Neural progenitor cell (in vitro differentiated cells): ENCODE results near the gene NT5DC1. TPM values are rescaled to one million over a fixed set of nuclear protein-coding genes. Genes with fewer than 3 reads are reported as not detected.

Experiments
- DNase-seq: peaks from one replicate; pipeline ENCODE4 v3.0.0-alpha.2; 2016; ENCODE audit warnings: low spot score
- H2AFZ ChIP-seq: fragments of 200-600 bp; sonication (generic); replicated peaks from 2 replicates; pipeline ENCODE4 v1.6.1; 2016; ENCODE audit warnings: antibody characterized with exemption
- H3F3A ChIP-seq: fragments of 200-600 bp; sonication (generic); 2 replicates; pipeline ENCODE4 v1.6.1; 2016; ENCODE audit warnings: antibody characterized with exemption, low read depth
- H3K27ac ChIP-seq: fragments of 200-600 bp; sonication (generic); 2 replicates; pipeline ENCODE4 v1.5.1; 2016; ENCODE audit warnings: mild to moderate bottlenecking
- H3K27me3 ChIP-seq: fragments of 200-600 bp; sonication (generic); 2 replicates; pipeline ENCODE4 v1.6.1; 2016; ENCODE audit warnings: mild to moderate bottlenecking, moderate library complexity
- H3K36me3 ChIP-seq: fragments of 200-600 bp; sonication (generic); 2 replicates; pipeline ENCODE4 v1.5.1; 2016
- H3K4me1 ChIP-seq: fragments of 200-600 bp; sonication (generic); 2 replicates; pipeline ENCODE4 v1.6.1; 2016; ENCODE audit warnings: mixed run types
- H3K4me2 ChIP-seq: fragments of 200-600 bp; sonication (generic); 2 replicates; pipeline ENCODE4 v1.6.1; 2016
- H3K4me3 ChIP-seq: fragments of 200-600 bp; sonication (generic); 2 replicates; pipeline ENCODE4 v1.5.1; 2016
- H3K79me2 ChIP-seq: fragments of 200-600 bp; sonication (generic); 2 replicates; pipeline ENCODE4 v1.6.1; 2016; ENCODE audit warnings: low read depth
- H3K9ac ChIP-seq: fragments of 200-600 bp; sonication (generic); 2 replicates; pipeline ENCODE4 v1.6.1; 2016
- H3K9me3 ChIP-seq: fragments of 200-600 bp; sonication (generic); 2 replicates; pipeline ENCODE4 v1.5.1; 2016; ENCODE audit warnings: low read depth
- H4K20me1 ChIP-seq: fragments of 200-600 bp; sonication (generic); 2 replicates; pipeline ENCODE4 v1.6.1; 2016; ENCODE audit warnings: low read depth
- H3K27ac Mint-ChIP-seq: 3 replicates; pipeline ENCODE4 v1.8.0; 2021; ENCODE audit warnings: mixed read lengths
- H3K27me3 Mint-ChIP-seq: 2 replicates; pipeline ENCODE4 v1.8.0; 2022; ENCODE audit warnings: low read depth, mild to moderate bottlenecking, inconsistent platforms, moderate library complexity, mixed read lengths; ENCODE audit not compliant: insufficient read depth
- H3K36me3 Mint-ChIP-seq: 3 replicates; pipeline ENCODE4 v1.8.0; 2021; ENCODE audit warnings: mixed read lengths
- H3K4me1 Mint-ChIP-seq: 3 replicates; pipeline ENCODE4 v1.8.0; 2021; ENCODE audit warnings: mixed read lengths
- H3K4me3 Mint-ChIP-seq: 3 replicates; pipeline ENCODE4 v1.8.0; 2021; ENCODE audit warnings: mild to moderate bottlenecking, moderate library complexity, mixed read lengths
- H3K9me3 Mint-ChIP-seq: 3 replicates; pipeline ENCODE4 v1.8.0; 2020; ENCODE audit warnings: mixed read lengths
- CTCF ChIP-seq: fragments of 200-600 bp; sonication (generic); IDR thresholded peaks from 2 replicates; pipeline ENCODE4 v1.5.1; 2017; ENCODE audit warnings: antibody characterized with exemption, mild to moderate bottlenecking
- EZH2 ChIP-seq: fragments of 200-600 bp; sonication (generic); IDR thresholded peaks from 2 replicates; pipeline ENCODE4 v1.6.1; 2017; ENCODE audit warnings: antibody characterized with exemption, mild to moderate bottlenecking, moderate library complexity
- EZH2phosphoT487 ChIP-seq: fragments of 200-600 bp; sonication (generic); IDR thresholded peaks from 2 replicates; pipeline ENCODE4 v1.6.1; 2017; ENCODE audit warnings: antibody characterized with exemption
- total RNA-seq: library from RNA; depleted of rRNA; stranded (reverse); fragments of >200 nt; gene quantifications from 2 replicates; pipeline ENCODE4 v1.2.3, GENCODE V29; 2015; ENCODE audit warnings: low replicate concordance

Gene NT5DC1
- total RNA-seq, 1 donor from 2014 or later = 19.3 TPM

GRCh38 chr6:116218172-116218633, 117.5 kb downstream of the NT5DC1 start:
- no peak overlapping the region for H3K4me3 Mint-ChIP-seq
- H3F3A ChIP-seq = peaks cover 11% of the 10 kb centered on the region
- no peaks in the 10 kb centered on the region for H4K20me1 ChIP-seq
- H3K4me3 ChIP-seq = no peak overlapping the region
- no peaks in the 10 kb centered on the region for H3K9me3 ChIP-seq
- no peaks in the 10 kb centered on the region for H3K79me2 ChIP-seq
- no peak overlapping the region for H2AFZ ChIP-seq
- no peak overlapping the region for H3K27ac ChIP-seq
- H3K9me3 Mint-ChIP-seq = no peaks in the 10 kb centered on the region
- H3K4me1 ChIP-seq = no peaks in the 10 kb centered on the region
- peaks cover 2% of the 10 kb centered on the region for H3K27me3 Mint-ChIP-seq
- no peaks in the 10 kb centered on the region for H3K36me3 Mint-ChIP-seq
- H3K27me3 ChIP-seq = no peaks in the 10 kb centered on the region
- no peak for DNase-seq
- H3K4me1 Mint-ChIP-seq = peaks cover 1% of the 10 kb centered on the region
- no peak for TF ChIP-seq EZH2
- TF ChIP-seq CTCF = peak; percentile 65
- no peak overlapping the region for H3K4me2 ChIP-seq
- no peak overlapping the region for H3K9ac ChIP-seq
- H3K27ac Mint-ChIP-seq = no peak overlapping the region
- H3K36me3 ChIP-seq = no peaks in the 10 kb centered on the region

- H3K36me3 ChIP-seq = no peaks in the 10 kb centered on the region
- Mint-ChIP-seq H3K4me1 (peaks cover 6% of the 10 kb centered on the region), H3K27ac (no peak overlapping the region), H3K9me3 (no peaks in the 10 kb centered on the region), H3K4me3 (no peak overlapping the region), H3K27me3 (peaks cover 2% of the 10 kb centered on the region), H3K36me3 (no peaks in the 10 kb centered on the region)
- H3K79me2 ChIP-seq = no peaks in the 10 kb centered on the region
- TF ChIP-seq CTCF (no peak), EZH2phosphoT487 (no peak), EZH2 (no peak)
- no peaks in the 10 kb centered on the region for H3K27me3 ChIP-seq
- no peaks in the 10 kb centered on the region for H3K9me3 ChIP-seq
- DNase-seq = no peak
- no peak overlapping the region for H3K9ac ChIP-seq
- H3F3A ChIP-seq = peaks cover 11% of the 10 kb centered on the region
- no peaks in the 10 kb centered on the region for H3K4me1 ChIP-seq
- H3K27ac ChIP-seq = no peak overlapping the region
- no peak overlapping the region for H3K4me2 ChIP-seq
- H2AFZ ChIP-seq = no peak overlapping the region
- no peaks in the 10 kb centered on the region for H4K20me1 ChIP-seq
- no peak overlapping the region for H3K4me3 ChIP-seq
Measured at GRCh38 chr6:116218866-116219265, 118.2 kb downstream of the NT5DC1 start.

- Mint-ChIP-seq H3K27ac (no peak overlapping the region), H3K4me1 (peaks cover 6% of the 10 kb centered on the region), H3K36me3 (no peaks in the 10 kb centered on the region), H3K27me3 (peaks cover 2% of the 10 kb centered on the region), H3K4me3 (no peak overlapping the region), H3K9me3 (no peaks in the 10 kb centered on the region)
- no peak for DNase-seq
- Histone ChIP-seq H3K27me3 (no peaks in the 10 kb centered on the region), H3K4me2 (no peak overlapping the region), H3K79me2 (no peaks in the 10 kb centered on the region), H3K36me3 (no peaks in the 10 kb centered on the region), H3K9me3 (no peaks in the 10 kb centered on the region), H3K9ac (no peak overlapping the region), H3K4me3 (no peak overlapping the region), H2AFZ (no peak overlapping the region), H3K27ac (no peak overlapping the region), H3K4me1 (no peaks in the 10 kb centered on the region), H3F3A (peaks cover 11% of the 10 kb centered on the region), H4K20me1 (no peaks in the 10 kb centered on the region)
- no peak for TF ChIP-seq EZH2
- no peak for TF ChIP-seq EZH2phosphoT487
- no peak for TF ChIP-seq CTCF
Measured at GRCh38 chr6:116221067-116221466, 120.4 kb downstream of the NT5DC1 start.
